ENCODE results near the gene NFATC1. TPM values are rescaled to one million over a fixed set of nuclear protein-coding genes. Genes with fewer than 3 reads are reported as not detected.

NFATC1 gene
- total RNA-seq, 1 donor from 2014 or later = 52.6 TPM

- ATAC-seq (ENCODE audit: low read depth) = no peak
- peaks cover 10% of the 10 kb centered on the region for H3K36me3 Mint-ChIP-seq (ENCODE audit: low read depth)
- H3K9me3 Mint-ChIP-seq = no peaks in the 10 kb centered on the region
- no peak overlapping the region for H3K4me3 Mint-ChIP-seq
- no peak for TF ChIP-seq CTCF (IDR thresholded peaks at IDR 0.05)
- no peaks in the 10 kb centered on the region for H3K27me3 Mint-ChIP-seq
- DNase-seq = no peak
- intact Hi-C loops (cut with micrococcal nuclease) = no loop called here
- ChIA-PET POLR2A (interaction anchor here (1.0 to 1.8 kb wide), 3 partner anchors 10 to 141 kb away, joined by 3 to 4 read pairs (median 3); no protein-coding TSS in a partner anchor), CTCF (interaction anchor here (0.7 to 6.8 kb wide), 4 partner anchors 13 to 261 kb away, joined by 3 to 99 read pairs (median 44); partner anchors contain the start of gene NFATC1)
- H3K27ac Mint-ChIP-seq = no peak overlapping the region
- peaks cover 20% of the 10 kb centered on the region for H3K4me1 Mint-ChIP-seq
Observed at GRCh38 chr18:79382681-79383387, 12.9 kb upstream of the NFATC1 start.

GRCh38 chr18:79383388-79384056 lies 12.2 kb upstream of the NFATC1 start:
- Mint-ChIP-seq H3K27ac (no peak overlapping the region), H3K4me1 (peaks cover 20% of the 10 kb centered on the region), H3K4me3 (no peak overlapping the region), H3K36me3 (ENCODE audit: low read depth) (peaks cover 5% of the 10 kb centered on the region), H3K27me3 (no peaks in the 10 kb centered on the region), H3K9me3 (no peaks in the 10 kb centered on the region)
- ChIA-PET POLR2A (interaction anchor here (1.0 to 1.1 kb wide), 2 partner anchors 9 to 296 kb away, joined by 3 to 4 read pairs; no protein-coding TSS in a partner anchor), CTCF (interaction anchor here (0.7 to 6.8 kb wide), 2 partner anchors 12 to 145 kb away, joined by 3 to 99 read pairs; partner anchors contain the start of gene NFATC1)
- intact Hi-C loops (cut with micrococcal nuclease) = no loop called here
- DNase-seq = no peak
- no peak for ATAC-seq (ENCODE audit: low read depth)
- TF ChIP-seq CTCF (IDR thresholded peaks at IDR 0.05) = no peak

GRCh38 chr18:79384151-79384807 lies 11.5 kb upstream of the NFATC1 start:
- CTCF ChIA-PET = interaction anchor here (1.0 to 1.4 kb wide), 2 partner anchors 9 to 147 kb away, joined by 4 read pairs; no protein-coding TSS in a partner anchor

GRCh38 chr18:79384834-79385233 lies 10.9 kb upstream of the NFATC1 start:
- H3K4me1 Mint-ChIP-seq = peaks cover 10% of the 10 kb centered on the region
- H3K9me3 Mint-ChIP-seq = no peaks in the 10 kb centered on the region
- H3K27ac Mint-ChIP-seq = no peak overlapping the region
- DNase-seq (no peak), ATAC-seq (ENCODE audit: low read depth) (no peak)
- H3K27me3 Mint-ChIP-seq = no peaks in the 10 kb centered on the region
- intact Hi-C loops (cut with micrococcal nuclease) = no loop called here
- TF ChIP-seq CTCF (IDR thresholded peaks at IDR 0.05) = no peak
- CTCF ChIA-PET = interaction anchor here (1.0 to 1.4 kb wide), 2 partner anchors 9 to 146 kb away, joined by 4 read pairs; no protein-coding TSS in a partner anchor
- no peaks in the 10 kb centered on the region for H3K36me3 Mint-ChIP-seq (ENCODE audit: low read depth)
- H3K4me3 Mint-ChIP-seq = no peak overlapping the region
- POLR2A ChIA-PET = interaction anchor here (0.8 to 1.1 kb wide), 2 partner anchors 277 to 294 kb away, joined by 4 to 6 read pairs; no protein-coding TSS in a partner anchor

More at GRCh38 chr18:79384151-79384807, 11.5 kb upstream of the NFATC1 start:
- H3K36me3 Mint-ChIP-seq (ENCODE audit: low read depth) = no peaks in the 10 kb centered on the region
- no peak overlapping the region for H3K4me3 Mint-ChIP-seq
- DNase-seq (no peak), ATAC-seq (ENCODE audit: low read depth) (no peak)
- no peak overlapping the region for H3K27ac Mint-ChIP-seq
- POLR2A ChIA-PET = interaction anchor here (1.1 kb wide), 1 partner anchor 295 kb away, joined by 4 read pairs; no protein-coding TSS in a partner anchor
- TF ChIP-seq CTCF (IDR thresholded peaks at IDR 0.05) = no peak
- H3K27me3 Mint-ChIP-seq = no peaks in the 10 kb centered on the region
- intact Hi-C loops (cut with micrococcal nuclease) = no loop called here
- no peaks in the 10 kb centered on the region for H3K9me3 Mint-ChIP-seq
- H3K4me1 Mint-ChIP-seq = peaks cover 14% of the 10 kb centered on the region

Measured in activated B cell treated with CpG ODN at 0.5 μM for 24 hours (primary cell).